Stimulated activated CD4-positive, alpha-beta T cell treated with anti-CD3 and anti-CD28 coated beads, Interleukin-4, amount 100 ng/mL, for 4 hours (primary cell): ENCODE data around the gene HPSE2.

Experiments
- DNase-seq, 2 experiments: peaks; one replicate each; pipeline ENCODE4 v3.0.0-alpha.2; 2020

HPSE2 gene

DNA sequence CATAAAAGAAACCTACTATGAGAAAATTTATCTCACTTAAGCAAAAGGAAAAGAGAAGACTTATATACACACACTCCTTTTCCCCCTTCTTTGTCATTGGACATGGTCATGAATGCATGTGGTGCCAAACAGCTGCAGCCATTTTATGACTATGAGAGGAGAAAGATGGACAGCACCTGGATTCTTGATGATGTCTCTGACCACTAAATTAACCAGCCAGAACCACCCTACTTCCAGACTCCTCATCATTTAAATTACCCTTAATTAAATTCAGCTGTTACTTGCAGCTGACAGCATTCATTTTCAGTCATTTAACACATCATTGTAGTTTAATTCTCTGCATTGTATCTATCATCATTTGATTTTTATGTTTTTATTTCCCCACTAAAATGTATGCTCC lies 409.9 kb downstream of the HPSE2 start:
- DNase-seq, result no peak

DNA sequence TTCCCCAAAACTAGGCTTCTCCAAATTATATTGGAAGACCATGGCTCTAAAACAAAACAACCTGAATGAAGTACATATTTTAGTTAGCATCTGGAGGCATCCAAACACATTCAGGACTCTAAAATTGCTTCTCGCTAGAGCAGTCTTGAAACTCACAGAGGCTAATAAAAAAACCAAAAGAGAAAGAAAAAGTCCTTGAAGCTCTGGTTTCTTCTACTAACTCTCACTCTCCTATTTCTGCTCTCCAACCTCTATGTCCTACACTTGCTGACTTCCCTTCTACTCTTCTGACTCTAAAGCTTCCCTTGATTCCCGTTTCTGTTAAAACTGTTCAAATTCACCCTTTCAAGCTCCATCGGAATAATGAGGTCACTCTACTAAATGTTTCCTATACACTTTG lies 418.3 kb downstream of the HPSE2 start:
- DNase-seq, result no peak

DNA sequence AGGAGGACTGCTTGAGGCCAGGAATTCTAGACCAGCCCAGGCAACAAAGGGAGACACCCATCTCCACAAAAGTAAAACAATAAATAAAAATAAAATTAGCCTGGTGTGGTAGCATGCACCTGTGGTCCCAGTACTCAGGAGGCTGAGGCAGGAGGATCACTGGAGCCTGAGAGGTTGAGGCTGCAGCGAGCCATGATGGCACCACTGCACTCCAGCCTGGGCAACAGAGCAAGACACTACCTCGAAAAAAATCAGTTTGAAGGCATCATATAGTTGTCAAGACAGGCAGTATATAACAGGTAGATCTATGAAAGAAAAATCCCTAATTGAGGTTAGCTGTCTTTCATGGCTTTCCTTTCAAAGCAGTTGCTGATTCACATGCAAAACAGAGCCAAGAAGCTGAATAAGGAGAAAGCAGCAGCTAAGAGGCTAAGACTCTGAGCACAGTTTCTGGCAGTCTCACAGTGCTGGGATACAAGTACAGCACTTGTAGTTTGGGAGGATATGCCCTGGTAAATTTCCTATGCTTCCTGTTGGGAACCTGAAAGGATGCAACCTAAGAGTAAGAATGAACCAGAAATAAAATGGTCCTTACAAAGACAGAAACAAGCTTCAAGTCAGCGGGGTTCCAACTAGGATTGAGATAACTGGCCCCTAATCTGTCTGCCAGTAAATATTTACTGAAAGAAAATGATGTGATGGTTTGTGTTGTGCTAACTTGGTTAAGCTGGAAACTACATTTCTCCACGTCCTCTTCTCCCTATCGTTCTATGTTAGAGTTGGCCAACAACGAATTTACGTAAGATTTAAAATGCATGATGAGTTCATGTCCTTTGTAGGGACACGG lies 420.4 kb downstream of the HPSE2 start:
- no peak for DNase-seq

DNA sequence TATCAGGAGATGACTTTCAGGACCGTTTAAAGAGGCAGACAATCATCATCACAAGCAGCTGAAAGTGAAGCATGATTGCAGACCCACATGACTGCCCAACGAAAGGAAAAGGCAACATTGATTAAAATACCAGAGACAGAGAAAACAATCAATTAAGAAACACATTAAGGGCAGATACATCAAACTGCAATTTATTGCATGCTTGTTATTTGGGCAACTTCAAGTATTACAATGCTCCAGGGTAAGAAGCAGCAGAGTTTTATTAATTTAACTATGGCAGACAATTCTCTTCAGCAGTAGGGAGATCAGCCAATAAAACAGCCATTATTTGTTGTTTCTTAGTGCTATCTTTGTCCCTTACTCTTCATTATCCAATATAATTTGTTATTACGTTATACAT lies 421.2 kb downstream of the HPSE2 start:
- DNase-seq, result no peak

DNA sequence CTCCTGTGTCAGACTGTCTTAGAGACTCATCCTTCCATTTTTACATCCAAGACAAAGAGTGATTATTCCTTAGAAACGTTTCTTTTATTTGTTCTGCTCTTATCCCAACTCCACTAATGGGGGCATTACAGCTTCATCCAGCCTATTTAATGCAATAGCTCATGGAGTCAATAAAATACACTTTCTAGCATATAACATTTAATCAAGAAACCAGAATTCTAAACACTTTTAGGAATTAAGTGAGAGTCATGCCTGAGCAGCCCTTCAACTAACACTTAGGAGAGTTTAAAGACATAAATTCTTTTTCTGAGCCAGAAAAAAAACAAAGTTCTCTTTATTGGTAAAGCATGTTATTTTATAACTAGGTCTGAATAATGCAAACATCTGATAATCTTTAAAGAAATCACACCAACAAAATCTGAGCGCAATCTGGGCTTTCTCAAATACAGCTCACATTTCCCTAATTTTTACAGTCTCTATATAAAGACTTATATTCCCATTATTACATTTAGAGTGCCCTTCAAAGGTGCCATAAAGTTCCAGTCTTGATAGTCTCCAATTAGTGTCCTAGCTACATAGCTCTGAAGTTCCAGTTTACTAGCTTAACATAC lies 427.3 kb downstream of the HPSE2 start:
- DNase-seq, result no peak

DNA sequence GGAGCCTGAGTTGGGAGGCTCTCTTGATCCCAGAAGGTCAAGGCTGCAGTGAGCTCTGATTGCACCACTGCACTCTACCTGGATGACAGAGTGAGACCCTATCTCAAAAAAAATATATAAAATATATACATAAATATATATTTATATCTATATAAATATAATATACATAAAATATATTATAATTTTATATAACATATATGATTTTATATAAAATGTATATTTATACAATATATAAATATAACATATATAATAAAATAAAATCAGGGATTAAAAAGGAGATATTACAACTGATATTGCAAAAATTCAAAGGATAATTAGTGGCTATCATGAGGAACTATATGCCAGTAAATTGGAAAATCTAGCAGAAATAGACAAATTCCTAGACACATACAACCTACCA lies 435.4 kb downstream of the HPSE2 start:
- no peak for DNase-seq

DNA sequence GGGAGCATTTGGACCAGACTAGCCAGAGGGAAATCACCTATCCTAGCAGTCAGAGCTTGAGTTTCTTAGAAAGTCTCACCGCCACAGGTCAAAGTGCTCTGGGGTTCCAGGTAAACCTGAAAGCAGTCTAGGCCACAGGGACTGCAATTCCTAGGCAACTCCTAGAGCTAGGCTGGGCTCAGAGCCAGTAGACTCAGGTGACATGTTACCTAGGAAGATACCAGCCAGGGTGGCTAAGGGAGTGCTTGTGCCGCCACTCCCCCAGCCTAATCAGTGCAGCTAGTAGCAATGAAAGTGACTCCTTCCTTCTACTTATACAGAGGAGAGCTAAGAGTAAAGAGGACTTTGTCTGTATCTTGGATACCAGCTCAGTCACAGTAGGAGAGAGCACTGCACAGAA lies 440.2 kb downstream of the HPSE2 start:
- DNase-seq, result no peak

DNA sequence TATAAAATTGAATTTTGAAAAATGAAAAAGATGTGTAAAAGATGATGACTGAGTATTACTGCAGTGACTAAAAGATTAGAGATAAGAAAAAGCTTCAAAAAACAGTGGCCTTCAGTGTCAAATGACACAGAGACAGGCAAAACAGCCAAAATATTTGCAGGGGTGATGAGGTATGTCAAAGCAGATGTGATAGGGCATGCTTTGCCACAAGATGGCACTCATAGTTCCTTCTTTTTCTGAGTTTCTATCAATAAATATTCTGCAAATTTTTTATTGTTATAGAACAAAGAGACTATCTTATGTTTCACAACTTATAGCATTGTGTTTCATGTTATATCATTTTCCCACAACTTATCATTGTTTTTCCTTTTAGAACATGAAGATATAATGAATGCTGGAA lies 444.8 kb downstream of the HPSE2 start:
- DNase-seq, result no peak

DNA sequence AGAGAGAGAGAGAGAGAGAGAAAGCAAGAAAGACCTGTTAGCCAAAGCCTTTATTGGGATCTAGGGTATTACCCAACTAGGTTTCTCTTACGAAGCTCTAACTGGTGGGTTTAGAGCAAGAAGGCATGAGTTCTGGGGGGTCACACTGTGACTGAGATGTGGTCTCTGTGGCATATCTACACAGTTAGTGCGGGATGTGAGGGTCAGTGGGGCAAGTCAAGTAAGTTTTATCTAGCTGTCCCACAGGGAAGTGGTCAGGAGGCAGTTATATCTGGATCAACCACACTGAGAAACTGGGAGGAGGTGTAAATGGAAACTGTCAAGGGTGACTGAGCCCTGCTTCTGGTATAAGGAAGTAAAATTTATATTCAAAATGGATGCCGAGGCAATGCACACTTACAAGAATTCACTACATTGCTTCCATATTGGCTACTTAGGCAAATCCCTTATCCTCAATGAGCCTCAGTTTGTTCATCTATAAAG lies 457.3 kb downstream of the HPSE2 start:
- no peak for DNase-seq

DNA sequence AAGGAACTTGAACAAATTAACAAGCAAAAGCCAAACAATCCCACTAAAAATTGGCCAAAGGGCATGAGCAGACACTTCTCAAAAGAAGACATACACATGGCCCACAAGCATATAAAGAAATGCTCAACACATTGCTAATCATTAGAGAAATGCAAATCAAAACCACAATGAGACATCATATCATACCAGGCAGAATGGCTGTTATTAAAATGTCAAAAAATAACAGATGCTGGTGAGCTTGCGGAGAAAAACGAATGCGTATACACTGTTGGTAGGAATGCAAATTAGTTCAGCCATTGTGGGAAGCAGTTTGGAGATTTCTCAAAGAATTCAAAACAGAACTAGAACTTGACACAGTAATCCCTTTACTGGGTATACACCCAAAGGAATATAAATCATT lies 477.2 kb downstream of the HPSE2 start:
- DNase-seq, result no peak

DNA sequence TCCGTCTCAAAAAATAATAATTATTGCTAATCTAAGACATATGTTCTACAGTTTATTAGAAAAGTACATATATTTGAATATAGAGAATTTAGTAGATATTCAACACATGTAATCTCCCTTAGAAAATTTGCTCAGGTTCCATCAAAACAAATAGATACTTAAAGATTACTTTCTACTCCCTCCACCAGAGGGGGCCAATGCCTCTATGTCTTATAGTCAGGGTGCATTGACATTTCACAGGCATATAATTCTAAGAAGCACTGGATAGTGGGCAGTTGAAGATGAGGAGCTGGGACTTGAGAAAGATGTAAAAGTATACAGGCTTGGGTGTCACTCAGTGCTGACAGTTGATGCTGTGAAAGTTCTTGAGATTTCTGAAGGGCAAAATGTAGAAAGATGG lies 487.4 kb downstream of the HPSE2 start:
- DNase-seq, result no peak

DNA sequence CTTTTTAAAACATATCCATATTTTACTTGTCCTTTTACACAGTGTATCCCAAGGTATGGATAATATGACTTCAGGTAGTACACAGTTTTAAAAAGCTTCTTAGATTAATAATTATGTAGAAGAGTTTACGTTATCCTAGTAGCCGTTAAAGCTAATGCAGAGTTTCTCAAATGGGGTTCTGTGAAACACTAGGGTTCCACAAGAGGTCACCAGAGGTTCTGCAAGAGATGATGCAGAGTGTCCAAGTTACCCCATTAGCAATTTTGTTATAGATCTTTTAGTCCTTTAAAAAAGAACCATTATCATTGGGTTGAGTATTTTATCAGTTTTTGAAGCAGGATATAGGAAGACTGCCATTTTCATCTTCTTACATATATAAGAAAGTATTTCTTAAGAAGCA lies 490.0 kb downstream of the HPSE2 start:
- no peak for DNase-seq

DNA sequence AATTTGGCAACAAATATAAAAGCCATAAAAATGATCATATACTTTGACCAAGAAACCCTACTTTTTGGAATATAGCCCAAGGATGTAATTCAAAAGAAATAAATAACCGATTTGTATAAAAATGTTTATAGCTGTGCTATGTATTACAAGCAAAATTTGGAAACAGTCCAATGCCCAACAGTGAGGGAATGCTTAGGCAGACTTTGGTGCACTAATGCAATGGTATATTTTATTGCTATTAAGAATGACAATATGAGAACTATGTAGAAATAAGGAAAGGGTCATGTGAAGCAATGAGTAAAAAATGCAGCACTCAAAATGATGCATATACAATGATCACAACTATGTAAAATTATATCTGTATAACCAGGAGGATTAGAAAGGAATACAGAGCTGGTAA lies 515.1 kb downstream of the HPSE2 start:
- no peak for DNase-seq

DNA sequence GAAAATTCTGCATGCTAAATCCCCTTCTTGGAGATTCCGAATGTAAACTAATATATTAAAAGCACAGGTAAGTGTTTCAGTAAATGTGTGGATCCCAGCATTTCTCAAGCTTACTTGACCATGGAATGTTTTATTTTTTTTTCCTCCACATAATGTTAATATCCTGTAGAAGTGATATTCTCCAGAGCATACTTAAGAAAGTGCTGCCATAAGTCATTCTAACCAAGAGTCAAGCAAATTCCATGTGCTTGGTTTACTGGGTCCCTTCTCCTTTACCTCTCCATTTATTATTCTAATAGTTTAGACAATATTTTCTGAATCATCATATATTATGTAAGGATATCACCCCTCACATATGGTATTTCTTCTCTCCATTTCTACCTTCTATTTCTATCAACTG lies 522.1 kb downstream of the HPSE2 start:
- no peak for DNase-seq

DNA sequence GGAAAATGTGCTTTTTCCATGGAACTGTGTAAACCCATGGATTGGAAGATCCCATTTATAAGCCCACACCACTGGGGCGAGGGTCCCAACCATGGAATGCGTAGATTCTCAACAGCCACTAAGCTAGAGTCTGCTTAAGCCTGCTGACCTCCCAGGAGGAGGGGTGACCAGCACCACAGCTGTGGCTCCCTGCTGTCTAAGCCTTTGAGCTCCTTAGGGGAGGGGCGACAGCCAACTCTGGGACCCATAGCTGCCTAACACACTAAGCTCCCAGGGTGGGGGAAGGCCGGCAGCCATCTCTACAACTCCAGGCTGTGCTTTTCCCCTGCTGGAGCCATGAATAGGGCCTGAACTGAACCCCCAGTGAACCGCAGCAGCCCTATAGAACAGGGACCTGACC lies 539.1 kb downstream of the HPSE2 start:
- no peak for DNase-seq

DNA sequence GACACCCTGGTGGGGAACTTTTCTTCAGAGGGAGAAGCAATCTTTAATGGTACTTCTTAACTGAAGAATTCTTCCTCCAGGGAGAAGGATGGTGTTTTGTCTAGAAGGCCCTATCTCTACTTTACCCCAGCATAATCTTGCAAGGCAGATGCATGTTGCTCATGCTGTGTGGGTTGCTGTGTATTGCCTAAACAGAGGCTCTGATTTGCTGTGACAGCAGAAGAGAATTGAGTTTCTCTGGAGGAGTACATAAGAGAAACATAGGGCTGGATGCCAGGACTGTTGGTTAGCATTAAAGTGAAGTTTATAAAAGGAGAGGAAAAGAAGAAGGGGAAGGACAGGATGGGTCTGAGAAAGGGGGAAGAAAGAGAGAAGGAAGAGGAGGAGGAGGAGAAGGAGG lies 540.8 kb downstream of the HPSE2 start:
- no peak for DNase-seq

DNA sequence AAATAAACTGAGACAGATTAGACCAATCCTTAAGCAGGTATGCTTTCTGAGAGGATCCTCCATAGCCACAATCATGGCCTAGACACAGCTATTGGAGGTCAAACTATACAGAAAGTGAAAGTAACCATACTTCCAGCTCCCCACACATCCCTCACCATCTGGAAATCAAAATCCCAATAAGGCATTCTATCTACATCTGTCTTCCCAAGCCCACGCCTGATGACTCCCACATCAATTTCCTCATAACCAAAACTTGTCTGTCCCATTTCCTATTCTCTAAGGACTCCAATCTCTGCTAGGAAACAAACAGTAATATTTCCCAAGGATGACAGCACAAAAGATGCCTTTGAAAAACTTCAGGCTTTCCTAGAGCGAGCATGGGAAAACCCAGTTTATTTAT lies 541.6 kb downstream of the HPSE2 start:
- no peak for DNase-seq

DNA sequence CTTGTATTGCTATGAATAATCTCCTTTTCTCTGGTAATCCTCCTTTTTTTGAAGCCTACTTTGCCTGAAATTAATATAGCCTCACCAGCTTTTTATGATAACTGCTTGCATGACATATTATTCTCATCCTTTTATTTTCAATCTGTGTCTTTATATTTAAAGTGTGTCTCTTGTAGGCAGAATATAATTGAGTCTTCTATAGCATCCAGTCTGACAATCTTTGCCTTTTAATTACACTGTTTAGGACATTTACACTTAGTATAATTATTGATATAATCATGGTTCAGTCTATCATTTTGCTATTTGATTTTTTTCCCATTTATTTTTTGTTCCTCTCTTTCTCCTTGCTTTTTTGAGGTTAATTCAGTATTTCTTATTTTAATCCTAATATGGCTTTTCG lies 548.0 kb downstream of the HPSE2 start:
- DNase-seq, result no peak

DNA sequence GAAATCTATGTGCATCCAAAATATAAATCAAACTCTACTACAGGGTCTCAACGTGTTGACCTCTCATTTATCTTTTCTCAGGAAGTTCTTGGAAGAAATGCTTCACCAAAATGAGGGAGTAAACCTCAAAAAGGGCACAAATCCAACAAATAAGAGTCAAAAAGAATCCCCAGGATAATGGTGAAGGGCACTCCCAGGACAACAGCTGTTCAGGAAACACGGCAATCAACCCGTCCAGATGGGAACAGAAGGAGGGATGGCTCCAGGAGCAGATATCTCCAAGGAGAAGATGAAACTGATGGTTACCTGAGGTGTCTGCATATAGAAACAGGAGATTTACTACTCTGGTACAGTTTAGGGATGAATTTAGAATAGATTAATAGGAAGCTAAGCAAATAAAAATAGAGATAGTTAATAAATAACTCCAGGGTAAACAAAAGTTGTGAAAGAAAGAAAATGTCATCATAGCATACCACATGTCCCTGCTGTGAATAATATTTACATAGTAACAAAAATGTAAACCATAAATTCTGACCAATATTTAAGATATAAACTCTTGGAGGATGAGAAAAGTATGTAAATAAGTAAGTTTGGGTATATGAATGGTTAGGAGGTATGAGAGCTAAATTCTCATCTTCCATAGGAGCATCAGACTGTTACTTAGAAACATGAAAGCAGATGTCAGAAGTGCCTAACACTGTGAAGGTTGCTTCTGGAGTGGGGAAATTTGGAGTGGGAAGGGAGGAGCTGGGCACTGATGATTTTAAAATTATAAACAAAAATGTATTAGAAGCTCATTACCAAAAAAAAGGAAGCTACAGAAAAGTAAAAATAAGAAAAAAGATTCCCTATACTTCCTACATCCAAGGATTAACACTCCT lies 551.4 kb downstream of the HPSE2 start:
- no peak for DNase-seq

DNA sequence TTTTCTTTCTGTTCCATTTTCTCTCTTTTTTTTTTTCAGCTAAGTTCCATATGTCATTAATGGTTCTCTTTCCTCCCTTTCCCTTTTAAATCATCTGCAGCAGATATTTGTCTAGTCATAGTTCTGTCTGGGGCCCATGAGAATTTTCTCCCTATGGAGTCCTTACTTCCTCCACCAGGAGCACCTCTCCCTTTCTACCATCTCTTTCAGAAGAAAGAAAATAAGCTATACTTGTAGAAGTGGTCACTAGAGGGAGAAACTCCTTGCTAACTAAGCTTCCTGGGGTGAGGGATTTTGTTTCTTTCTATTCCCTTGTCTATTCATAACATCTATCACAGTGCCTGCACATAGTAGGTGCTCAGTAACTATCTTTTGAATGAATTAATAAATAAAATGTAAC lies 558.8 kb downstream of the HPSE2 start:
- no peak for DNase-seq

DNA sequence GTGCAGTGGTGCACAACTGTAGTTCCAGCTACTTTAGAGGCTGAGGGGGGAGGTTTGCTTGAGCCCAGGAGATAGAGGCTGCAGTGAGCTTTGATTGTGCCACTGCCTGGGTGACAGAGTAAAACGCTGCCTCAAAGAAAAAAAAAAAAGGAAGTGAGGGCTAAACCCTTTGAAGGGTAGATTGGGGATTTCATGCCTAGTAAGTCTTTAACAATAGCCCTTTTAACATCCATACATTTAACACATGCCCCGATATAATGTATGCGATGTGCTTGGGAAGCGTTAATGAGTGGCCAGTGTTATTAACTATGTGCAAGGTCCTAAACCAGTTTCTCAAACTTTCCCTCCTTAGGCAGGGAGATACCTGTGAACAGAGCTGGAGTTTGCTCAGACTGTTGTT lies 559.8 kb downstream of the HPSE2 start:
- DNase-seq, result no peak

DNA sequence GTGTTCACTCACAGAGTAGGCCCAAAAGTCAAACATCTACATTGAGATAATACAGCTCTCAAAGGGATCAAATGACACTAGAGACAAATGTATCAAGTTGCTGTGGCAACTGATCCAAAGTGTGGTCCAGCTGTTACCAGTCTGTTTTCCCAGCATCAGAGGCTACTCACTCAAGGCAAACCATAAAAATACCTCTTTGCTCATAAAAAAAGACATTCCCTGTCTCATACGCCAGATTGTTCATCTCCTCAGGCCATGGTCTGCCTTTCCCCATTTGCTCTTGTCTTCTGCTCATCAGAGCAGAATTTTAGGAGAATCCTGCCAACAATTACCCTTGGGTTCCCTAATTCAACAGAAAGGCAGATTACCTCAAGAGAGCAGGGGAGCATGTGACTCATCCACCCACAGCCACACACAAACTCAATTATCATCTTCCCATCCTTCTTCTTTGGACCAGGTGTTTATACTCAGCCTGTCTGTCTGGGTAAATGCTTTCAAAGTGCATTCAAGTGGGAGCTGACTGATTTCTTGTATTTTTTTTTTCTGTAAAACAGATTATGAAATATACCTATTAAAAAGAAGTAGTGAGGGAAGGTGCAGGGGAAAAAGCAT lies 562.4 kb downstream of the HPSE2 start:
- no peak for DNase-seq

DNA sequence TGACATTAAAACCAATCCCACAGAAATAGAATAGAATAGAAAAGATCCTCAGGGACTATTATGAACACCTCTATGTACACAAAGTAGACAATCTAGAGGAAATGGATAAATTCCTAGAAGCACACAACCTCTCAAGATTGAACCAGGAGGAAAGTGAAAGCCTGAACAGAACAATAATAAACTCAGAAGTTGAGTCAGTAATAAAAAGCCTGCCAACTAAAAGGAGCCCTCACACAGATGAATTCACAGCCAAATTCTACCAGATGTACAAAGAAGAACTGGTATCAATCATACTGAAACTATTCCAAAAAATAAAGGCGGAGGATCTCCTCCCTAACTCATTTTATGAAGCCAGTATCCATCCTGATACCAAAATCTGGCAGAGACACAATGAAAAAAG lies 568.6 kb downstream of the HPSE2 start:
- DNase-seq, result no peak
